Neural progenitor cell (in vitro differentiated cells): Measurements from ENCODE around the gene OR2W1.

Experiments used
- EZH2phosphoT487 ChIP-seq: fragments of 200-600 bp; sonication (generic); IDR thresholded peaks from 2 replicates; pipeline ENCODE4 v1.6.1; 2017; ENCODE audit warnings: antibody characterized with exemption
- TF ChIP-seq, protein P1 (sequence below): fragments of 200-600 bp; sonication (generic); IDR thresholded peaks from 2 replicates; pipeline ENCODE4 v1.5.1; 2017; ENCODE audit warnings: antibody characterized with exemption, mild to moderate bottlenecking

GRCh38 chr6:29045075-29045474 lies at the start of gene OR2W1:
- TF ChIP-seq, protein P1, sequence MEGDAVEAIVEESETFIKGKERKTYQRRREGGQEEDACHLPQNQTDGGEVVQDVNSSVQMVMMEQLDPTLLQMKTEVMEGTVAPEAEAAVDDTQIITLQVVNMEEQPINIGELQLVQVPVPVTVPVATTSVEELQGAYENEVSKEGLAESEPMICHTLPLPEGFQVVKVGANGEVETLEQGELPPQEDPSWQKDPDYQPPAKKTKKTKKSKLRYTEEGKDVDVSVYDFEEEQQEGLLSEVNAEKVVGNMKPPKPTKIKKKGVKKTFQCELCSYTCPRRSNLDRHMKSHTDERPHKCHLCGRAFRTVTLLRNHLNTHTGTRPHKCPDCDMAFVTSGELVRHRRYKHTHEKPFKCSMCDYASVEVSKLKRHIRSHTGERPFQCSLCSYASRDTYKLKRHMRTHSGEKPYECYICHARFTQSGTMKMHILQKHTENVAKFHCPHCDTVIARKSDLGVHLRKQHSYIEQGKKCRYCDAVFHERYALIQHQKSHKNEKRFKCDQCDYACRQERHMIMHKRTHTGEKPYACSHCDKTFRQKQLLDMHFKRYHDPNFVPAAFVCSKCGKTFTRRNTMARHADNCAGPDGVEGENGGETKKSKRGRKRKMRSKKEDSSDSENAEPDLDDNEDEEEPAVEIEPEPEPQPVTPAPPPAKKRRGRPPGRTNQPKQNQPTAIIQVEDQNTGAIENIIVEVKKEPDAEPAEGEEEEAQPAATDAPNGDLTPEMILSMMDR, result no peak
- no peak for TF ChIP-seq EZH2phosphoT487
